ENCODE results near the gene RNF224. TPM values are rescaled to one million over a fixed set of nuclear protein-coding genes. Genes with fewer than 3 reads are reported as not detected.

The RNF224 gene
- total RNA-seq, 4 donors from 2014 or later = not detected

- peaks cover 0 to 18% (median 10%) of the 10 kb centered on the region in 4 donors for H3K4me1 ChIP-seq
- H3K27ac ChIP-seq = peak overlapping the region in 1 of 4 donors; percentile 24
- WGBS, 2 donors = 80 to 87% methylated on average over 33 to 43 of the region's 49 CpGs
- DNase-seq (ENCODE audit: low spot score in 2 of 2) = no peak
- H3K27me3 ChIP-seq = no peaks in the 10 kb centered on the region
- no peak overlapping the region for H3K4me3 ChIP-seq
- TF ChIP-seq CTCF (IDR thresholded peaks at IDR 0.05) = no peak
- TF ChIP-seq EP300 (IDR thresholded peaks at IDR 0.05) = no peak
- TF ChIP-seq POLR2A (IDR thresholded peaks at IDR 0.05) = no peak
- no peaks in the 10 kb centered on the region for H3K9me3 ChIP-seq
- peaks cover 0 to 59% (median 0%) of the 10 kb centered on the region in 3 donors for H3K36me3 ChIP-seq
Observed at GRCh38 chr9:137213160-137214060, 13.9 kb upstream of the RNF224 start.

GRCh38 chr9:137214620-137215019 lies 12.7 kb upstream of the RNF224 start:
- TF ChIP-seq CTCF (IDR thresholded peaks at IDR 0.05) (no peak), POLR2A (IDR thresholded peaks at IDR 0.05) (no peak), EP300 (IDR thresholded peaks at IDR 0.05) (no peak)
- Histone ChIP-seq H3K9me3 (no peaks in the 10 kb centered on the region), H3K27me3 (no peaks in the 10 kb centered on the region), H3K36me3 (peaks cover 0 to 50% (median 0%) of the 10 kb centered on the region in 3 donors), H3K4me1 (peaks cover 0 to 30% (median 13%) of the 10 kb centered on the region in 4 donors), H3K4me3 (no peak overlapping the region), H3K27ac (no peak overlapping the region)
- WGBS, 2 donors = 92 to 95% methylated on average over 15 to 17 of the region's 19 CpGs
- DNase-seq (ENCODE audit: low spot score in 2 of 2) = no peak

GRCh38 chr9:137215196-137215986 lies 11.9 kb upstream of the RNF224 start:
- Histone ChIP-seq H3K9me3 (no peaks in the 10 kb centered on the region), H3K27me3 (no peaks in the 10 kb centered on the region), H3K4me1 (peaks cover 0 to 37% (median 13%) of the 10 kb centered on the region in 4 donors), H3K4me3 (no peak overlapping the region), H3K27ac (peak overlapping the region in 1 of 4 donors; percentile 80), H3K36me3 (peaks cover 0 to 43% (median 0%) of the 10 kb centered on the region in 3 donors)
- 91 to 98% methylated on average over 20 to 21 of the region's 22 CpGs for WGBS, 2 donors
- no peak for DNase-seq (ENCODE audit: low spot score in 2 of 2)
- TF ChIP-seq EP300 (IDR thresholded peaks at IDR 0.05) (no peak), CTCF (IDR thresholded peaks at IDR 0.05) (no peak)

GRCh38 chr9:137216188-137216965 lies 10.9 kb upstream of the RNF224 start:
- Histone ChIP-seq H3K9me3 (no peaks in the 10 kb centered on the region), H3K4me3 (no peak overlapping the region), H3K36me3 (peaks cover 0 to 37% (median 0%) of the 10 kb centered on the region in 3 donors), H3K4me1 (peaks cover 0 to 47% (median 17%) of the 10 kb centered on the region in 4 donors), H3K27ac (peak overlapping the region in 3 of 4 donors; percentile 54 to 80 (median 76)), H3K27me3 (no peaks in the 10 kb centered on the region)
- no peak for DNase-seq (ENCODE audit: low spot score in 2 of 2)
- no peak for TF ChIP-seq CTCF (IDR thresholded peaks at IDR 0.05)
- WGBS, 2 donors = 81 to 85% methylated on average over 16 to 19 of the region's 30 CpGs

Data from tibial nerve (tissue), 4 donors.